HL-60 (cell line): ENCODE results near the gene AQP7.

Experiments
- DNase-seq, 2 experiments: peaks; one replicate each; pipeline ENCODE4 v3.0.0-alpha.2; 2010 to 2020; ENCODE audit warnings: low read depth in 1 of 2, low spot score in 1 of 2
- H3K27ac ChIP-seq: fragments of 250-450 bp; sonication (Bioruptor Pico); replicated peaks from 2 replicates; pipeline ENCODE4 v1.5.1; 2020; ENCODE audit warnings: mild to moderate bottlenecking, moderate library complexity
- H3K27me3 ChIP-seq: fragments of 250-450 bp; sonication (Bioruptor Pico); 2 replicates; pipeline ENCODE4 v1.5.1; 2021; ENCODE audit warnings: mild to moderate bottlenecking, moderate library complexity; ENCODE audit not compliant: insufficient read depth, poor library complexity, severe bottlenecking
- H3K4me3 ChIP-seq: replicated peaks from 2 replicates; pipeline ENCODE4 v1.5.1; 2011; ENCODE audit warnings: mild to moderate bottlenecking, control low read depth, low read length; ENCODE audit not compliant: insufficient read depth
- GABPA ChIP-seq: IDR thresholded peaks from 2 replicates; pipeline ENCODE4 v1.6.1; 2012; ENCODE audit warnings: low read depth
- POLR2AphosphoS5 ChIP-seq: IDR thresholded peaks from 2 replicates; pipeline ENCODE4 v1.6.1; 2012; ENCODE audit warnings: low read depth
- SPI1 ChIP-seq: IDR thresholded peaks from 2 replicates; pipeline ENCODE4 v1.6.1; 2012; ENCODE audit warnings: low read depth, mild to moderate bottlenecking, borderline replicate concordance
- TF ChIP-seq, protein P1 (sequence below): IDR thresholded peaks from 2 replicates; pipeline ENCODE4 v1.6.1; 2012; ENCODE audit warnings: low read depth; ENCODE audit not compliant: insufficient replicate concordance
- TF ChIP-seq, protein P2 (sequence below): IDR thresholded peaks from one replicate; pipeline ENCODE4 v1.5.1; 2011; ENCODE audit warnings: low read length, control low read depth, inconsistent platforms; ENCODE audit not compliant: insufficient read depth

The AQP7 gene

GRCh38 chr9:33431420-33431819 lies 29.1 kb upstream of the AQP7 start:
- Histone ChIP-seq H3K27me3 (no peaks in the 10 kb centered on the region), H3K4me3 (no peak overlapping the region), H3K27ac (no peak overlapping the region)
- no peak for TF ChIP-seq GABPA
- TF ChIP-seq POLR2AphosphoS5, result no peak
- TF ChIP-seq SPI1, result no peak
- TF ChIP-seq, protein P1, sequence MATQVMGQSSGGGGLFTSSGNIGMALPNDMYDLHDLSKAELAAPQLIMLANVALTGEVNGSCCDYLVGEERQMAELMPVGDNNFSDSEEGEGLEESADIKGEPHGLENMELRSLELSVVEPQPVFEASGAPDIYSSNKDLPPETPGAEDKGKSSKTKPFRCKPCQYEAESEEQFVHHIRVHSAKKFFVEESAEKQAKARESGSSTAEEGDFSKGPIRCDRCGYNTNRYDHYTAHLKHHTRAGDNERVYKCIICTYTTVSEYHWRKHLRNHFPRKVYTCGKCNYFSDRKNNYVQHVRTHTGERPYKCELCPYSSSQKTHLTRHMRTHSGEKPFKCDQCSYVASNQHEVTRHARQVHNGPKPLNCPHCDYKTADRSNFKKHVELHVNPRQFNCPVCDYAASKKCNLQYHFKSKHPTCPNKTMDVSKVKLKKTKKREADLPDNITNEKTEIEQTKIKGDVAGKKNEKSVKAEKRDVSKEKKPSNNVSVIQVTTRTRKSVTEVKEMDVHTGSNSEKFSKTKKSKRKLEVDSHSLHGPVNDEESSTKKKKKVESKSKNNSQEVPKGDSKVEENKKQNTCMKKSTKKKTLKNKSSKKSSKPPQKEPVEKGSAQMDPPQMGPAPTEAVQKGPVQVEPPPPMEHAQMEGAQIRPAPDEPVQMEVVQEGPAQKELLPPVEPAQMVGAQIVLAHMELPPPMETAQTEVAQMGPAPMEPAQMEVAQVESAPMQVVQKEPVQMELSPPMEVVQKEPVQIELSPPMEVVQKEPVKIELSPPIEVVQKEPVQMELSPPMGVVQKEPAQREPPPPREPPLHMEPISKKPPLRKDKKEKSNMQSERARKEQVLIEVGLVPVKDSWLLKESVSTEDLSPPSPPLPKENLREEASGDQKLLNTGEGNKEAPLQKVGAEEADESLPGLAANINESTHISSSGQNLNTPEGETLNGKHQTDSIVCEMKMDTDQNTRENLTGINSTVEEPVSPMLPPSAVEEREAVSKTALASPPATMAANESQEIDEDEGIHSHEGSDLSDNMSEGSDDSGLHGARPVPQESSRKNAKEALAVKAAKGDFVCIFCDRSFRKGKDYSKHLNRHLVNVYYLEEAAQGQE, result no peak
- TF ChIP-seq, protein P2, sequence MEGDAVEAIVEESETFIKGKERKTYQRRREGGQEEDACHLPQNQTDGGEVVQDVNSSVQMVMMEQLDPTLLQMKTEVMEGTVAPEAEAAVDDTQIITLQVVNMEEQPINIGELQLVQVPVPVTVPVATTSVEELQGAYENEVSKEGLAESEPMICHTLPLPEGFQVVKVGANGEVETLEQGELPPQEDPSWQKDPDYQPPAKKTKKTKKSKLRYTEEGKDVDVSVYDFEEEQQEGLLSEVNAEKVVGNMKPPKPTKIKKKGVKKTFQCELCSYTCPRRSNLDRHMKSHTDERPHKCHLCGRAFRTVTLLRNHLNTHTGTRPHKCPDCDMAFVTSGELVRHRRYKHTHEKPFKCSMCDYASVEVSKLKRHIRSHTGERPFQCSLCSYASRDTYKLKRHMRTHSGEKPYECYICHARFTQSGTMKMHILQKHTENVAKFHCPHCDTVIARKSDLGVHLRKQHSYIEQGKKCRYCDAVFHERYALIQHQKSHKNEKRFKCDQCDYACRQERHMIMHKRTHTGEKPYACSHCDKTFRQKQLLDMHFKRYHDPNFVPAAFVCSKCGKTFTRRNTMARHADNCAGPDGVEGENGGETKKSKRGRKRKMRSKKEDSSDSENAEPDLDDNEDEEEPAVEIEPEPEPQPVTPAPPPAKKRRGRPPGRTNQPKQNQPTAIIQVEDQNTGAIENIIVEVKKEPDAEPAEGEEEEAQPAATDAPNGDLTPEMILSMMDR, result no peak
- no peak for DNase-seq

DNA sequence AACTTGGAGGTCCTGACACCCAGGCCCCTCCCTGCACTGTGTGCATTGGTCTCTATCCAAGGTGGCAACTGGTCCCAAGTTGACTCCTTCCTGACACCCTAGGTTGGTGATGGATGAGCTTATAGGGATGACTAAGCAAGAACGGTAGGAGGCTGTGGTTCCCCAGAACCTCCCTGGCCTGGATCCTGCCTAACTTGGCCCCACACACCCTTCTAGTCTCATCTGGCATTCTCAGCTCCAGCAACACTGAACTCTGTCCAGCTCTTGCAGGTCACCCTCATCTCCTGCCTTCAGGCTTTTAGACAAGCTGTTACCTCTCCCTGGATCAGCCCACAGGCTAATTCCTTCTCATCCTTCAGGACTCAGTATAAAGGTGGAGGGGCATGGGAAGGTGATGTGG lies 28.6 kb upstream of the AQP7 start:
- no peak overlapping the region for H3K4me3 ChIP-seq
- DNase-seq, result no peak
- TF ChIP-seq GABPA, result no peak
- TF ChIP-seq, protein P2, result no peak
- TF ChIP-seq, protein P1, result no peak
- TF ChIP-seq POLR2AphosphoS5, result no peak
- no peak for TF ChIP-seq SPI1
- no peaks in the 10 kb centered on the region for H3K27me3 ChIP-seq
- no peak overlapping the region for H3K27ac ChIP-seq

- Histone ChIP-seq H3K4me3 (no peak overlapping the region), H3K27me3 (no peaks in the 10 kb centered on the region), H3K27ac (no peak overlapping the region)
- DNase-seq, result no peak
- TF ChIP-seq SPI1 (no peak), GABPA (no peak), POLR2AphosphoS5 (no peak)
- TF ChIP-seq, protein P2, result no peak
- TF ChIP-seq, protein P1, result no peak
Observed at GRCh38 chr9:33429256-33429985, 27.1 kb upstream of the AQP7 start.
